Lower lobe of right lung (tissue), 2 donors: ENCODE results near the gene KCNB1. TPM values are rescaled to one million over a fixed set of nuclear protein-coding genes. Genes with fewer than 3 reads are reported as not detected.
"Not testable (repeated sequence)": the region's sequence is repeated elsewhere in the genome, so short reads cannot be mapped to it uniquely, and the experiment has no call there.

Experiments used
- ATAC-seq, 2 donors: fragments of 200-7000 bp; cut with Tn5 transposase; one replicate each; pipeline ENCODE4 v1.9.1; 2020 to 2022; ENCODE audit warnings: mild to moderate bottlenecking in 2 of 2, moderate library complexity in 2 of 2
- DNase-seq: peaks from one replicate; pipeline ENCODE4 v3.0.0-alpha.2; 2020
- H3K27ac ChIP-seq: fragments of 200-600 bp; one replicate; pipeline ENCODE4 v1.8.0; 2022
- H3K27me3 ChIP-seq: fragments of 200-600 bp; one replicate; pipeline ENCODE4 v1.8.0; 2022; ENCODE audit warnings: low read depth
- H3K36me3 ChIP-seq: fragments of 200-600 bp; one replicate; pipeline ENCODE4 v1.8.0; 2022; ENCODE audit warnings: mild to moderate bottlenecking
- H3K4me1 ChIP-seq: fragments of 200-600 bp; one replicate; pipeline ENCODE4 v1.8.0; 2022
- H3K4me3 ChIP-seq: fragments of 200-600 bp; one replicate; pipeline ENCODE4 v1.8.0; 2022; ENCODE audit warnings: mild to moderate bottlenecking
- H3K9me3 ChIP-seq: fragments of 200-600 bp; one replicate; pipeline ENCODE4 v1.8.0; 2022
- intact Hi-C: fragments of 100-400 bp; cut with DNase I; formaldehyde crosslinking; loops from one replicate; pipeline ENCODE4 v1.11.0; 2022
- total RNA-seq: library from RNA; stranded (reverse); fragmentation: NEBNext Ultra II Directional; extraction: Animal tissue kit (Norgen Biotek cat#: 25700); gene quantifications from one replicate; pipeline ENCODE4 v1.2.1, GENCODE V29; 2021
- TF ChIP-seq, protein P1 (sequence below): fragments of 200-600 bp; IDR thresholded peaks from one replicate; pipeline ENCODE4 v1.8.0; 2022; ENCODE audit warnings: antibody characterized with exemption, mild to moderate bottlenecking
- donor health status: DM: no; HTN: yes; CAD: no; lungs with severe emphysema.

The KCNB1 gene
- total RNA-seq, 1 donor from 2014 or later, result 0.53 TPM

DNA sequence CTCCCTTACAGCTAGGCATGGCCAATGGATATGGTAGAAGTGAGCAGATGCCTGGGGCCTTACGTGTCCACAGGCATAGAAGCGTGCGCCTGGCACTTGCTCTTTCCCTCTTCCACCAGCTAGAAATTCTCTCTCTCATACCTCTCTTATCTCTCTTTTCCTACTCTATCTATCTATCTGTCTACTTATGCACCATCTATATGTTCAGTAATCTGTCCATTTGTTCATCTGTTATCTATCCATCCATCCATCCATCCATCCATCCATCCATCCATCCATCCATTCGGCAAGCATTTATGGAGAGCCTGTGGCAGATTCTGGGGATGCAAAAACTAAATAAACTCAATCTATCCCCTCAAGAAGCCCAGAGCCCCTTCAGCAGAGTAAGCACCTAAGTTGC, 70.2 kb downstream of the KCNB1 start:
- TF ChIP-seq, protein P1, sequence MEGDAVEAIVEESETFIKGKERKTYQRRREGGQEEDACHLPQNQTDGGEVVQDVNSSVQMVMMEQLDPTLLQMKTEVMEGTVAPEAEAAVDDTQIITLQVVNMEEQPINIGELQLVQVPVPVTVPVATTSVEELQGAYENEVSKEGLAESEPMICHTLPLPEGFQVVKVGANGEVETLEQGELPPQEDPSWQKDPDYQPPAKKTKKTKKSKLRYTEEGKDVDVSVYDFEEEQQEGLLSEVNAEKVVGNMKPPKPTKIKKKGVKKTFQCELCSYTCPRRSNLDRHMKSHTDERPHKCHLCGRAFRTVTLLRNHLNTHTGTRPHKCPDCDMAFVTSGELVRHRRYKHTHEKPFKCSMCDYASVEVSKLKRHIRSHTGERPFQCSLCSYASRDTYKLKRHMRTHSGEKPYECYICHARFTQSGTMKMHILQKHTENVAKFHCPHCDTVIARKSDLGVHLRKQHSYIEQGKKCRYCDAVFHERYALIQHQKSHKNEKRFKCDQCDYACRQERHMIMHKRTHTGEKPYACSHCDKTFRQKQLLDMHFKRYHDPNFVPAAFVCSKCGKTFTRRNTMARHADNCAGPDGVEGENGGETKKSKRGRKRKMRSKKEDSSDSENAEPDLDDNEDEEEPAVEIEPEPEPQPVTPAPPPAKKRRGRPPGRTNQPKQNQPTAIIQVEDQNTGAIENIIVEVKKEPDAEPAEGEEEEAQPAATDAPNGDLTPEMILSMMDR, result no peak
- DNase-seq (no peak), ATAC-seq (no peak)
- H3K36me3 ChIP-seq, result no peaks in the 10 kb centered on the region
- H3K4me3 ChIP-seq, result no peak overlapping the region
- intact Hi-C loops, result no loop called here
- H3K4me1 ChIP-seq, result no peaks in the 10 kb centered on the region
- H3K27ac ChIP-seq, result no peak overlapping the region
- H3K27me3 ChIP-seq, result peaks cover 17% of the 10 kb centered on the region
- H3K9me3 ChIP-seq, result no peaks in the 10 kb centered on the region

DNA sequence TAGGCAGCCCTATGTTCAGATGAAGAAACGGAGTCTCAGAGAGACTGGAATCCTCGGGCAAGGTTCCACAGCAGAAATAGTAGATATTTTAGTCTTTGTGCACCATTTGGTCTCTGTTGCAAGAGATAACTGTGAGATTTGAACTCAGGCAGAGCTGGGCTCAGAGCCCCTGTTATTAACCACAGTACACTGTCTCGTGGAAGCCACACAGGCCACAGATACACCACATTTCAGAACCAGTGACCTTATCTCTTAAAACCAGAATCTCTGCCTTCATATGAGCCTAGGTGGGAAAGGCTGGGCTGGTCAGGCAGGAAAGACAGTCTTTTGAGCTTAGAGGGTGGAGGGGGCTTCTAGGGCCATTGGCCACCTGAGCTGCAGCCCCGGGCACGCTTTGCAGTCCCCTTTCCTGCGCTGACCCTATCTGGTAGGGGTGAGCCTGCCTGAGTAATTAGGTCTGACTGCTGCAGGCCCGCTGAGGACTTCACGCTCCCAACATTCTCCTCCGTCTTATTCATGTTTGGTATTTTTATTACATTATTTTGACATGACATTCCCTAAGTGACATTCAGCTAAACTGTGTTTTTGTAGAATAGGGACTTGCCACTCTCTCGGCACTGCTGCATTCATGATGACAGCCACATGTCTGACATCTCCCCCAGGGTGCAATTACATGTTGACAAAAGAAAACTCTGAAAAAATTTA, 71.1 kb downstream of the KCNB1 start:
- no peak for DNase-seq
- no peaks in the 10 kb centered on the region for H3K36me3 ChIP-seq
- H3K27me3 ChIP-seq, result peaks cover 17% of the 10 kb centered on the region
- intact Hi-C loops, result no loop called here
- no peak overlapping the region for H3K4me3 ChIP-seq
- H3K27ac ChIP-seq, result no peak overlapping the region
- H3K9me3 ChIP-seq, result no peaks in the 10 kb centered on the region
- ATAC-seq, result no peak
- TF ChIP-seq, protein P1, result no peak
- H3K4me1 ChIP-seq, result no peaks in the 10 kb centered on the region

- H3K36me3 ChIP-seq, DNase-seq, intact Hi-C loops, H3K4me3 ChIP-seq, H3K9me3 ChIP-seq, H3K27ac ChIP-seq, ATAC-seq, H3K4me1 ChIP-seq: not testable (repeated sequence)
- H3K27me3 ChIP-seq, result peaks cover 14% of the 10 kb centered on the region
Measured at GRCh38 chr20:49409975-49410621, 72.4 kb downstream of the KCNB1 start.

DNA sequence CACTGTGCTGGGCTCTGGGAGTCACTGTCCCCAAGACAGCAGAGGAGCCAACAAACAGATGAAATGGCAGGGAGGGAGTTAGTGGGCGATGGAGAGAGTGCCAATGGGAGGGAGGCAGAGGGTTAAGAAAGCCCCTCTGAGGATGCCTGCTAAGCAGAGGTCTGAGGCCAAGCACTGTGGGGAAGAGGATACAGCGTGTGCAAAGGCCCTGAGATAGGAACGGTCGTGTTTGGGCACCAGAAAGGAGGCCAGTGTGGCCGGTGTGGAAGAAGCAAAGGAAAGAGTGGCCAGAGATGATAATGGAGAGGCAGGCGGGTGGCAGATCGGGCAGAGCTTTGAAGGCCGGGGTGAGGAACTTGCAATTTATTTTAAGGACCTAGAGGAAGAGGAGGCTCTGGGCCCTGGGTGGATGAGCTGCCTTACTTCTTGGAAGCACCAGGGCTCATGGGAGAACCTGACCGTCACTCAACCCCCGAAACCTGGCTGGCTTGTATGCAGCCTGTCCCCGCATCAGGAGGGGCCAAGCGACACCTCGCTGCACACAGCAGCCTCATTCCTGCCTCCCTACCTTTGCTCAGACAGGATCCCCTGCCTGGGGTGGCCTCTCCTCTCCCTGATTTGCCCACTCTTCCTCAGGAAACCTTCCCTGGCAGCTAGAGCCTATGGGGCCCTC, 73.0 kb downstream of the KCNB1 start:
- no peak for DNase-seq
- TF ChIP-seq, protein P1, result no peak
- Histone ChIP-seq H3K4me1 (no peaks in the 10 kb centered on the region), H3K27ac (no peak overlapping the region), H3K4me3 (no peak overlapping the region), H3K9me3 (no peaks in the 10 kb centered on the region), H3K36me3 (no peaks in the 10 kb centered on the region), H3K27me3 (peaks cover 8% of the 10 kb centered on the region)
- intact Hi-C loops, result no loop called here
- no peak for ATAC-seq

DNA sequence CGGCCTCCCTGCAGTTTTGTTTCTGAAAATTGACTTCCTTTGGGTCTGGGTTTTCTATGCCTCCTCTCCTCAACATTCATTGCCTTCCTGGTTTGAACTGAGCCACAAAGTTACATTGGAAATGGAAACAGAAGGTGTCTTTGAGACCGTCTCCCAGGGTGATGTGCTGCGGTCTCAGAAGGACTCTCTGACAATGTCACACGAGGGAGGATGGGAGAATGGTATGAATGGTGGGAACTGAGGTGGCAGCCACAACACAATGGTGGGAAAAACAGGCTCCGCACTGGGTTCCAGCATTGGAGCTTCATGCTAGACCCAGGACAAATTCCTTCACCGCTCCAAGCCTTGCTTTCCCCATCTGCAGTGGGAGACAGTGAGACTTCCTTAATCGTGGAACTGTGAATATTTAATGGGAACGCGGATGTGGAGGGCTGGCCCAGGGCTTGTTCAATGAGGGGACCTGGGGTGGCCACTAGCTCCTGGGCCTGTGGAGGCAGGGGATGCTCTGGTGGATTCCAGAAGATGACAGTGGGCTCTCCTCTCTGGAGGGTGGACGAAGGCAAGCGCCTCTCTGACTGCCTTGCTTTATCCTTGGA, 73.9 kb downstream of the KCNB1 start:
- ATAC-seq (no peak), DNase-seq (no peak)
- no peaks in the 10 kb centered on the region for H3K9me3 ChIP-seq
- H3K27me3 ChIP-seq, result peaks cover 3% of the 10 kb centered on the region
- TF ChIP-seq, protein P1, result no peak
- no peak overlapping the region for H3K27ac ChIP-seq
- intact Hi-C loops, result no loop called here
- H3K36me3 ChIP-seq, result no peaks in the 10 kb centered on the region
- no peak overlapping the region for H3K4me3 ChIP-seq
- no peaks in the 10 kb centered on the region for H3K4me1 ChIP-seq
